NB4 (cell line): Measurements from ENCODE around the gene HMGB3.

Experiments used
- DNase-seq: peaks from one replicate; pipeline ENCODE4 v3.0.0; 2010; ENCODE audit warnings: low read depth
- H3K4me3 ChIP-seq: one replicate; pipeline ENCODE4 v1.5.1; 2011; ENCODE audit warnings: mild to moderate bottlenecking, low read depth, low read length, moderate library complexity
- MYC ChIP-seq: IDR thresholded peaks from 2 replicates; pipeline ENCODE4 v1.6.1; 2011; ENCODE audit warnings: low read depth, low read length
- POLR2A ChIP-seq: IDR thresholded peaks from 2 replicates; pipeline ENCODE4 v1.6.1; 2011; ENCODE audit warnings: mild to moderate bottlenecking; ENCODE audit not compliant: insufficient read length; ENCODE audit errors: extremely low read depth
- TF ChIP-seq, protein P1 (sequence below): IDR thresholded peaks from one replicate; pipeline ENCODE4 v1.5.1; 2012; ENCODE audit warnings: low read depth, low read length
- TF ChIP-seq, protein P2 (sequence below): IDR thresholded peaks from 2 replicates; pipeline ENCODE4 v1.6.1; 2011; ENCODE audit warnings: low read depth, low read length

Gene HMGB3

DNA sequence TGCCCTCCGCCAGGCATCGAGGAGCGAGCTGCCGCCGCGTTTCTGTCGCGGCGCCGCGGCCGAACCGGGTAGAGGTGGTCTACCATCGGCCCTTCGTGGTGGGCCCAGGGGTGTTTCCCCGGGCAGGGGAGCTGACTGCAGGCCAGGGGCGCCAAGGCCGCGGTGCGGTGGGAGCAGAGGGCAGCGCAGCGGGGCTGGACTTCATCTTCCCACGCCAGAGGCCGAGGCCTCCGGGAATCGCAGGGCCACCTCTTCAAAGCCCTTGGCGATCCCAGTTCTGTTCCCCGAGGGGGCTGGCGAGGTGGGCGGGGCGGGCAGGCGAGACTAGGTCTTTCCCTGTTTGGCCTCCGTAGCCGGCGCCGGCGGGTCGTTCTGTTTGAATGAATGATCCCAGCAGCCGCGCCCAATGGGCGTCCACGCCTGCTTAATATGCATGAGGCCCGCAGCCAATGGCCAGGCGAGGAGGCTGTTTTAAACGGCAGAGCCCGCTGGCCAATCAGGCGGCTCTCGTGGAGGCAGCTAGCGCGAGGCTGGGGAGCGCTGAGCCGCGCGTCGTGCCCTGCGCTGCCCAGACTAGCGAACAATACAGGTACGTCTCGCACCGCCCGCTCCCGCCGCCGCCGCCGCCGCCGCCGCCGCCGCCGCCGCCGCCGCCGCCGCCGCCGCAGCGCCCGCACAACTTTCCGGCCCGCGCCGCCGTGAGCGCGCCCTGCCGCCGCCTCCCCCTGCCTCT lies at the start of gene HMGB3:
Gene HMGB3, plus strand, starts transcription at position 548 of the 733 bp plus-strand sequence. CDS start 2,265 bp downstream, outside the sequence.
- TF ChIP-seq, protein P1, sequence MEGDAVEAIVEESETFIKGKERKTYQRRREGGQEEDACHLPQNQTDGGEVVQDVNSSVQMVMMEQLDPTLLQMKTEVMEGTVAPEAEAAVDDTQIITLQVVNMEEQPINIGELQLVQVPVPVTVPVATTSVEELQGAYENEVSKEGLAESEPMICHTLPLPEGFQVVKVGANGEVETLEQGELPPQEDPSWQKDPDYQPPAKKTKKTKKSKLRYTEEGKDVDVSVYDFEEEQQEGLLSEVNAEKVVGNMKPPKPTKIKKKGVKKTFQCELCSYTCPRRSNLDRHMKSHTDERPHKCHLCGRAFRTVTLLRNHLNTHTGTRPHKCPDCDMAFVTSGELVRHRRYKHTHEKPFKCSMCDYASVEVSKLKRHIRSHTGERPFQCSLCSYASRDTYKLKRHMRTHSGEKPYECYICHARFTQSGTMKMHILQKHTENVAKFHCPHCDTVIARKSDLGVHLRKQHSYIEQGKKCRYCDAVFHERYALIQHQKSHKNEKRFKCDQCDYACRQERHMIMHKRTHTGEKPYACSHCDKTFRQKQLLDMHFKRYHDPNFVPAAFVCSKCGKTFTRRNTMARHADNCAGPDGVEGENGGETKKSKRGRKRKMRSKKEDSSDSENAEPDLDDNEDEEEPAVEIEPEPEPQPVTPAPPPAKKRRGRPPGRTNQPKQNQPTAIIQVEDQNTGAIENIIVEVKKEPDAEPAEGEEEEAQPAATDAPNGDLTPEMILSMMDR: no peak
- TF ChIP-seq POLR2A (peak; percentile 49), MYC (no peak)
- TF ChIP-seq, protein P2, sequence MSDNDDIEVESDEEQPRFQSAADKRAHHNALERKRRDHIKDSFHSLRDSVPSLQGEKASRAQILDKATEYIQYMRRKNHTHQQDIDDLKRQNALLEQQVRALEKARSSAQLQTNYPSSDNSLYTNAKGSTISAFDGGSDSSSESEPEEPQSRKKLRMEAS: peak; percentile 40; the same call in 1 of the 2 replicates
- H3K4me3 ChIP-seq: peak within 1 kb of the TSS; percentile 51
- DNase-seq: peak; percentile 96

DNA sequence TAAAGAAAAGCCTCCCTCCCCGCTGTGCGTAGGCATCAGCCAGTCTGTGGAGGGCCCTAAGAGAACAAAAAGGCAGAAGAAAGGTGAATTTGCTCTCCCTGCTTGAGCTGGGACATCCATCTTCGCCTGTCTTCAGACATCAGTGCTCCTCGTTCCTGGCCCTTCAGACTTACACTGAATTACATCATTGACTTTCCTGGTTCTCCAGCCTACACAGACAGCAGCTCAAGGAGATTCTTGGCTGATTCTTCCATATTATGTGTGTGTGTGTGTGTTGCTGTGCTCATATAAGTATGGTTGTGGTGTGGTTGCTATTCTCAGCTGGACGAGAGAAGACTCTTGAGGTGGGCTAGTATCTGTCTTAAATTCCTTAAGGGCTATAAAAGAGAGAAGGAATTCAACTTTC lies 49.2 kb upstream of the HMGB3 start:
- TF ChIP-seq, protein P1: no peak
- TF ChIP-seq MYC (no peak), POLR2A (no peak)
- TF ChIP-seq, protein P2: no peak
- DNase-seq: no peak
- no peak overlapping the region for H3K4me3 ChIP-seq

DNA sequence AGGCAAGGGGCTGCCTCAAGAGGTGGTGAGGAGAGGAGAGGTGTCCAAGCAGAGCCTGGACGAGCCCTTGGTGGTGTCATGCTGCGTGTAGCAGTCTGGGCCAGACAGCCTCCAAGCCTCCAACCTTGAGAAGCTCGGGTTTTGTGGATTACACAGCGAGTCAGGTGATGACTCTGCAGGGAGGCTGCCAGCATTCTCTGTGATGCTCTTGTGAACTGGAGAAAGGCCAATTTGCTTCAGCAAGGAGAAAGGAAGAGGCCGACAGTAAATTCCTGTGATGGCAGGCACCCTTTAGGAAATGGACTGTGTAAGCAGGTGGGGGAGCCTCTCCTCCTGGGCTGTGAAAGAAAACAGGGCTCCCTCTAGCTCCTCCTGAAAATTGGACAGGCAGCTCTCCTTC lies 48.7 kb upstream of the HMGB3 start:
- no peak for DNase-seq
- H3K4me3 ChIP-seq: no peak overlapping the region
- TF ChIP-seq, protein P1: no peak
- no peak for TF ChIP-seq MYC
- no peak for TF ChIP-seq POLR2A
- TF ChIP-seq, protein P2: no peak

DNA sequence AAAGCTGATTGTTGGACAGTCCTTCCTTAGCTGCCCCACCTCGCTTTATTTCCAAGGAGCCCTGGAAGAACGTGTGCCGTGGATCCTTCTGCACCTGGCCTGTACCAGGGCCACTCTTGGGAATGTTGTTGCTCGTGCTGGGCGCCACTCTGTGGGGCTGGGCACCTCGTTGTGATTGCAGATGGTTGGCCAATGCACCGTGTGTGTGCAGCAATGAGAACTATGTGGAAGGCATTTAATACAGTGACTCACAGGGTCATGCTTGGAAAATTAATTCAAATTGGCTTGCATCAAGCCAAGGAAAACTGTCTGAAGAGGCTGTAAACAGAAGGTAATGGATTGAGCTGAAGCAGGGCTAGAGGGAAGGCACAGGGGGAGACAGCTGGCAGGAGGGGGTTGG lies 47.7 kb upstream of the HMGB3 start:
- no peak overlapping the region for H3K4me3 ChIP-seq
- TF ChIP-seq, protein P2: no peak
- no peak for TF ChIP-seq POLR2A
- no peak for TF ChIP-seq MYC
- TF ChIP-seq, protein P1: no peak
- DNase-seq: no peak

DNA sequence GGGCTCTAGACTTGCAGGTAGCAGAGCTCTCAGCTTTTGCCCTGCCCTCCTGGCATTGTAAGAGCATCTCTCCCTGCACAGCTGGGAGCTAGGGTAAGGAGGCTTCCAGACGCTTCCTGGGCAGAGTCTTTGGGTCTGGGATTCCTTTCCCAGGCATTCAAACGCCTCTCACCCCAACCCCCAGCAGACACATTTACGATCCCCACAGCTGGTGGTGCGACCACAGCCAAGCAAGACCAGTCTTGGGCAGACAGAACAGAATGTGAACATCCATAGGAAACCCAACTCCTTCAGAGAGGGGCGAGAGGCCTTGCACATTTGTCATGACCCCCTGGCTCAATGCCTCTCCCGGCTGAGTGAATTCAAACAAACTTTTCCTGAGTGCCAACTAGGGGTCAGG lies 46.6 kb upstream of the HMGB3 start:
- no peak for DNase-seq
- TF ChIP-seq MYC (no peak), POLR2A (no peak)
- TF ChIP-seq, protein P1: no peak
- TF ChIP-seq, protein P2: no peak
- H3K4me3 ChIP-seq: no peak overlapping the region
